Effector memory CD4-positive, alpha-beta T cell (primary cell): Measurements from ENCODE around the gene ARNT2.
"Not testable (repeated sequence)": the region's sequence is repeated elsewhere in the genome, so short reads cannot be mapped to it uniquely, and the experiment has no call there.

ENCODE experiments used
- DNase-seq, 3 donors: peaks; one replicate each; pipeline ENCODE4 v3.0.0-alpha.2; 2020
- H3K27ac ChIP-seq: 2 replicates; pipeline ENCODE4 v1.7.0; 2013; ENCODE audit warnings: mild to moderate bottlenecking, low read length, moderate library complexity; ENCODE audit not compliant: insufficient read depth, poor library complexity, severe bottlenecking
- H3K27me3 ChIP-seq: replicated peaks from 2 replicates; pipeline ENCODE4 v1.7.0; 2013; ENCODE audit warnings: mild to moderate bottlenecking, low read length; ENCODE audit not compliant: insufficient read depth, control insufficient read depth, poor library complexity, severe bottlenecking
- H3K36me3 ChIP-seq: 2 replicates; pipeline ENCODE4 v1.7.0; 2013; ENCODE audit warnings: mild to moderate bottlenecking, low read length, moderate library complexity; ENCODE audit not compliant: control insufficient read depth, insufficient read depth
- H3K4me1 ChIP-seq: 2 replicates; pipeline ENCODE4 v1.7.0; 2013; ENCODE audit warnings: low read length, mild to moderate bottlenecking; ENCODE audit not compliant: control insufficient read depth, insufficient read depth, poor library complexity, severe bottlenecking
- H3K4me3 ChIP-seq: 2 replicates; pipeline ENCODE4 v1.7.0; 2013; ENCODE audit warnings: low read length, low read depth, mild to moderate bottlenecking; ENCODE audit not compliant: insufficient read depth, poor library complexity, severe bottlenecking
- H3K9me3 ChIP-seq: 2 replicates; pipeline ENCODE4 v1.7.0; 2013; ENCODE audit warnings: mild to moderate bottlenecking, low read length, moderate library complexity; ENCODE audit not compliant: control insufficient read depth

Gene ARNT2

DNA sequence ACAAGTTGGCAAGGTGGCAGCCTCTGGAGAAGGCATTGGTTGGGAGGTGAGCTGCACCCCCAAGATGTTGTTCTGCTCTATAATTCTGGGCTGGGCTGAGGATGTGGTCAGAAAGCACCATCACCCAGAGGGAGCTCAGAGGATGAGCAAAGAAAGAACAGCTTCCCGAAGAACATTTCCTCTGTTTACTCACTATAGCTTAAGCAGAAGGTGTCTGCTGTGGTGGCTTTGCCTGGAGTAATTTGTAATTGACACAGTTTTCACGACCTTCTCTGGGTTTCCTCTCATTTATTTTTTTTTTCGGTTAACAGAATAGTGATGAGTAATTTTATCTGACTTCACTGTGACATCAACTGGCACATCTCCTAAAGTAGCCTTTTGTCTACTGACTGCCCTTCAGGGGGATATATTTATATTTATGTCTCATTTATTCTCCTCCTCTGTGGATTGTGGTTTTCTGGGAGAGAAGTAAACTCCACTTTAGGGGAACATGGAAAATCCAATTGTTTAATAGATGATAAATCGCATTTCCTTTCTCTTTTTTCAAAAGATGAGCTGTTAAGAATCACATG, 241.4 kb downstream of the ARNT2 start:
- no peaks in the 10 kb centered on the region for H3K9me3 ChIP-seq
- H3K4me3 ChIP-seq = no peak overlapping the region
- no peaks in the 10 kb centered on the region for H3K27me3 ChIP-seq
- H3K4me1 ChIP-seq = no peaks in the 10 kb centered on the region
- H3K36me3 ChIP-seq = no peaks in the 10 kb centered on the region
- H3K27ac ChIP-seq = no peak overlapping the region
- DNase-seq = no peak

DNA sequence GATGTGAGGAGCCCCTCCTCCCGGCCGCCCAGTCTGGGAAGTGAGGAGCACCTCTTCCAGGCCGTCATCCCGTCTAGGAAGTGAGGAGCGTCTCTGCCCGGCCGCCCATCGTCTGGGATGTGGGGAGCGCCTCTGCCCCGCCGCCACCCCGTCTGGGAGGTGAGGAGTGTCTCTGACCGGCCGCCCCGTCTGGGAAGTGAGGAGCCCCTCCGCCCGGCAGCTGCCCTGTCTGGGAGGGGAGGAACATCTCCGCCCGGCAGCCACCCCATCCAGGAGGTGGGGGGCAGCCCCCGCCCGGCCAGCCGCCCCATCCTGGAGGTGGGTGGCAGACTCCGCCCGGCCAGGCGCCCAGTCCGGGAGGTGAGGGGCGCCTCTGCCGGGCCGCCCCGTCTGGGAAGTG, 243.2 kb downstream of the ARNT2 start:
- not testable (repeated sequence) for H3K27me3 ChIP-seq, H3K36me3 ChIP-seq, H3K9me3 ChIP-seq, H3K27ac ChIP-seq, H3K4me3 ChIP-seq, DNase-seq, H3K4me1 ChIP-seq
